H1 (cell line): Measurements from ENCODE around the gene PTGIS. TPM values are rescaled to one million over a fixed set of nuclear protein-coding genes. Genes with fewer than 3 reads are reported as not detected.
A peak's percentile ranks its signal among the peaks of the same experiment; 100 is the strongest.

Experiments
- CTCF ChIA-PET: fragments of 300-600 bp; sonication (Branson Sonifier 250); formaldehyde crosslinking; loops from one replicate; lab custom pipeline; 2021; ENCODE audit not compliant: partially characterized antibody; lab: Charles Lee
- POLR2A ChIA-PET: fragments of 300-600 bp; sonication (Branson Sonifier 250); formaldehyde crosslinking; loops from one replicate; lab custom pipeline; 2021; ENCODE audit warnings: inconsistent platforms; ENCODE audit not compliant: partially characterized antibody; lab: Charles Lee
- DNase-seq, 2 experiments: peaks; one replicate each; pipeline versions ENCODE4 v3.0.0 to v3.0.0-alpha.2; 2010 to 2022; ENCODE audit warnings: low spot score in 2 of 2, low read depth in 1 of 2, mixed read lengths in 1 of 2
- FAIRE-seq: peaks from 2 replicates; lab custom pipeline; 2011; peaks lifted over from hg19 to GRCh38; lab: Jason Lieb, UNC
- H2AFZ ChIP-seq: 2 replicates; pipeline ENCODE4 v1.8.1; 2012; ENCODE audit warnings: low read length, inconsistent platforms
- H2AK5ac ChIP-seq: 2 replicates; pipeline ENCODE4 v1.6.1; 2013; ENCODE audit warnings: low read depth, low read length
- H2BK120ac ChIP-seq: replicated peaks from 2 replicates; pipeline ENCODE3; 2013; ENCODE audit warnings: low read depth, low read length, inconsistent platforms
- H2BK12ac ChIP-seq: 2 replicates; pipeline ENCODE4 v1.6.1; 2013; ENCODE audit warnings: low read depth, low read length
- H2BK15ac ChIP-seq: 2 replicates; pipeline ENCODE4 v1.6.1; 2013; ENCODE audit warnings: low read length
- H2BK20ac ChIP-seq: 2 replicates; pipeline ENCODE4 v1.6.1; 2013; ENCODE audit warnings: low read length
- H2BK5ac ChIP-seq: 2 replicates; pipeline ENCODE4 v1.6.1; 2013; ENCODE audit warnings: low read depth, low read length
- H3K14ac ChIP-seq: 2 replicates; pipeline ENCODE4 v1.6.1; 2013; ENCODE audit warnings: inconsistent platforms; ENCODE audit not compliant: insufficient read length
- H3K18ac ChIP-seq: 2 replicates; pipeline ENCODE4 v1.6.1; 2013; ENCODE audit warnings: low read length; ENCODE audit errors: extremely low read depth
- H3K23ac ChIP-seq: 2 replicates; pipeline ENCODE4 v1.6.1; 2013; ENCODE audit warnings: inconsistent platforms; ENCODE audit not compliant: insufficient read length
- H3K23me2 ChIP-seq: 2 replicates; pipeline ENCODE4 v1.6.1; 2013; ENCODE audit warnings: low read depth, low read length
- H3K27ac ChIP-seq: 2 replicates; pipeline ENCODE4 v1.6.1; 2011; ENCODE audit warnings: low read depth, low read length, inconsistent platforms
- H3K27me3 ChIP-seq, 4 experiments: replicated peaks in 1 of 4; 1 replicate in 1 of 4; 2 replicates in 3 of 4; pipeline versions ENCODE4 v1.6.1 to v1.8.1; 2011 to 2013; ENCODE audit warnings: low read length in 3 of 4, mild to moderate bottlenecking in 3 of 4, inconsistent platforms in 2 of 4, mixed read lengths in 2 of 4, moderate library complexity in 1 of 4; ENCODE audit not compliant: control insufficient read depth in 3 of 4, insufficient read depth in 3 of 4; ENCODE audit errors: extremely low read depth in 1 of 4
- H3K36me3 ChIP-seq, 4 experiments: 2 replicates each; pipeline versions ENCODE4 v1.6.1 to v1.8.1; 2011 to 2013; ENCODE audit warnings: mild to moderate bottlenecking in 4 of 4, low read length in 3 of 4, moderate library complexity in 2 of 4, control low read depth in 1 of 4, inconsistent platforms in 1 of 4; ENCODE audit not compliant: insufficient read depth in 4 of 4, control insufficient read depth in 2 of 4
- H3K4ac ChIP-seq: replicated peaks from 2 replicates; pipeline ENCODE3; 2013; ENCODE audit warnings: low read length, low read depth, mixed read lengths, inconsistent platforms; ENCODE audit not compliant: insufficient read length
- H3K4me1 ChIP-seq, 4 experiments: replicated peaks in 1 of 4; 1 replicate in 1 of 4; 2 replicates in 3 of 4; pipeline versions ENCODE4 v1.6.1 to v1.8.1; 2011 to 2013; ENCODE audit warnings: low read length in 3 of 4, inconsistent platforms in 2 of 4, mixed read lengths in 1 of 4; ENCODE audit not compliant: insufficient read depth in 4 of 4, control insufficient read depth in 3 of 4
- H3K4me2 ChIP-seq, 2 experiments: 2 replicates each; pipeline versions ENCODE4 v1.6.1 to v1.8.1; 2011 to 2013; ENCODE audit warnings: low read depth in 2 of 2, low read length in 2 of 2, control low read depth in 1 of 2, inconsistent platforms in 1 of 2, mild to moderate bottlenecking in 1 of 2; ENCODE audit not compliant: insufficient read depth in 1 of 2
- H3K4me3 ChIP-seq, 4 experiments: fragments of 200-600, 300-600 bp in 1 of 4; sonication (generic), shearing (Covaris generic), sonication (Bioruptor Twin) in 1 of 4; 2 replicates each; pipeline versions ENCODE4 v1.5.1 to v1.8.1; 2011 to 2016; ENCODE audit warnings: low read length in 4 of 4, low read depth in 3 of 4, control low read depth in 2 of 4, inconsistent platforms in 2 of 4, mild to moderate bottlenecking in 2 of 4, mixed read lengths in 1 of 4, moderate library complexity in 1 of 4; ENCODE audit not compliant: insufficient read depth in 2 of 4; ENCODE audit errors: extremely low read depth in 1 of 4
- H3K56ac ChIP-seq: replicated peaks from 2 replicates; pipeline ENCODE3; 2013; ENCODE audit warnings: low read depth, mild to moderate bottlenecking, mixed read lengths, low read length, inconsistent platforms; ENCODE audit not compliant: insufficient read length
- H3K79me1 ChIP-seq: 2 replicates; pipeline ENCODE4 v1.6.1; 2013; ENCODE audit warnings: low read depth, low read length, control low read depth
- H3K79me2 ChIP-seq, 2 experiments: 2 replicates each; pipeline versions ENCODE4 v1.6.1 to v1.8.1; 2012 to 2013; ENCODE audit warnings: low read length in 2 of 2, mild to moderate bottlenecking in 2 of 2, inconsistent platforms in 1 of 2; ENCODE audit not compliant: insufficient read depth in 2 of 2, control insufficient read depth in 1 of 2
- H3K9ac ChIP-seq, 4 experiments: replicated peaks in 1 of 4; 1 replicate in 1 of 4; 2 replicates in 3 of 4; pipeline versions ENCODE4 v1.6.1 to v1.8.1; 2011 to 2013; ENCODE audit warnings: low read depth in 3 of 4, low read length in 3 of 4, control low read depth in 2 of 4, mild to moderate bottlenecking in 2 of 4, moderate library complexity in 2 of 4, inconsistent platforms in 1 of 4; ENCODE audit errors: extremely low read depth in 1 of 4
- H3K9me3 ChIP-seq, 2 experiments: 2 replicates each; pipeline versions ENCODE4 v1.6.1 to v1.8.1; 2012 to 2013; ENCODE audit warnings: mild to moderate bottlenecking in 2 of 2, moderate library complexity in 2 of 2, control low read depth in 1 of 2, inconsistent platforms in 1 of 2, low read depth in 1 of 2, low read length in 1 of 2, mixed read lengths in 1 of 2; ENCODE audit not compliant: insufficient read depth in 2 of 2
- H4K20me1 ChIP-seq, 2 experiments: replicated peaks in 1 of 2; 2 replicates each; pipeline versions ENCODE3 to v1.8.1; 2011 to 2013; ENCODE audit warnings: inconsistent platforms in 2 of 2, low read length in 2 of 2, mild to moderate bottlenecking in 1 of 2; ENCODE audit not compliant: insufficient read depth in 2 of 2, control insufficient read depth in 1 of 2
- H4K5ac ChIP-seq: 2 replicates; pipeline ENCODE4 v1.6.1; 2013; ENCODE audit warnings: low read length, low read depth, mixed read lengths, inconsistent platforms; ENCODE audit not compliant: insufficient read length
- H4K8ac ChIP-seq: 2 replicates; pipeline ENCODE4 v1.8.0; 2013; ENCODE audit warnings: mild to moderate bottlenecking, moderate library complexity, low read length, inconsistent platforms; ENCODE audit not compliant: insufficient read depth; ENCODE audit errors: extremely low read depth
- H4K91ac ChIP-seq: replicated peaks from 2 replicates; pipeline ENCODE3; 2013; ENCODE audit warnings: low read length, mixed read lengths, inconsistent platforms; ENCODE audit not compliant: insufficient read length
- BCL11A ChIP-seq, 2 experiments: IDR thresholded peaks; one replicate each; pipeline ENCODE4 v1.6.1; 2011; ENCODE audit warnings: low read depth in 2 of 2, low read length in 2 of 2, mild to moderate bottlenecking in 2 of 2
- CREB1 ChIP-seq: IDR thresholded peaks from 2 replicates; pipeline ENCODE4 v1.6.1; 2012; ENCODE audit warnings: inconsistent platforms
- CTCF ChIP-seq, 3 experiments: IDR thresholded peaks; 1 replicate in 2 of 3; 2 replicates in 1 of 3; pipeline versions ENCODE4 v1.5.1 to v1.6.1; 2011; ENCODE audit warnings: low read length in 3 of 3, mild to moderate bottlenecking in 3 of 3, inconsistent platforms in 2 of 3, low read depth in 1 of 3, moderate library complexity in 1 of 3; ENCODE audit not compliant: insufficient read depth in 1 of 3; ENCODE audit errors: control extremely low read depth in 1 of 3
- PHF8 ChIP-seq: fragments of 200-600 bp; sonication (generic); conservative IDR thresholded peaks from 2 replicates; pipeline ENCODE4 v1.7.1; 2012; ENCODE audit warnings: low read depth, mild to moderate bottlenecking, inconsistent platforms, low read length, moderate library complexity
- SIRT6 ChIP-seq: IDR thresholded peaks from one replicate; pipeline ENCODE4 v1.7.1; 2012; ENCODE audit warnings: low read length, inconsistent platforms
- whole genome bisulfite sequencing, 2 experiments: shearing (Covaris generic) in 1 of 2; methylation state at CpG; one replicate each; pipeline versions ENCODE4 v1.1.6 to v1.1.7; 2013 to 2015; ENCODE audit warnings: low lambda C conversion rate in 2 of 2, mixed read lengths in 2 of 2, inconsistent platforms in 1 of 2, low coverage in 1 of 2, missing lambda C conversion rate in 1 of 2; ENCODE audit not compliant: insufficient replicate concordance in 2 of 2, insufficient coverage in 1 of 2, insufficient read length in 1 of 2; ENCODE audit errors: extremely low coverage in 1 of 2, missing lambda C conversion rate in 1 of 2; 5-methylcytosine and 5-hydroxymethylcytosine counted together
- polyA plus RNA-seq, 7 experiments: library from polyadenylated mRNA; depleted of rRNA in 3 of 7; stranded (reverse) in 5 of 7; unstranded in 2 of 7; fragments of >200 nt in 5 of 7; fragments of 200-250 nt in 2 of 7; gene quantifications; 1 replicate in 5 of 7; 2 replicates in 1 of 7; 4 replicates in 1 of 7; pipeline versions ENCODE4 v1.2.1 to v1.2.3, GENCODE V29; 2011 to 2013; ENCODE audit warnings: missing spikeins in 2 of 7, mixed read lengths in 2 of 7
- total RNA-seq: library from RNA; stranded (reverse); fragmentation: NEBNext Ultra II Directional; extraction: Animal tissue kit (Norgen Biotek cat#: 25700); gene quantifications from 2 replicates; pipeline ENCODE4 v1.2.1, GENCODE V29; 2021

PTGIS gene
- total and polyA plus RNA-seq, 2 of the 8 experiments (the other 6 are each of a cell fraction or from before 2014, with no cell fraction given), result 29.9 to 35.5 TPM

- Histone ChIP-seq H4K91ac (no peak overlapping the region), H3K4me2 (no peak overlapping the region), H2BK12ac (no peak overlapping the region), H3K79me2 (no peaks in the 10 kb centered on the region), H2BK15ac (no peak overlapping the region), H2BK5ac (no peak overlapping the region), H3K4me1 (no peaks in the 10 kb centered on the region), H3K79me1 (no peaks in the 10 kb centered on the region), H4K5ac (no peak overlapping the region), H3K18ac (no peak overlapping the region), H3K14ac (no peak overlapping the region), H4K20me1 (no peaks in the 10 kb centered on the region), H2BK120ac (no peak overlapping the region), H2BK20ac (no peak overlapping the region), H3K23me2 (no peaks in the 10 kb centered on the region), H3K9ac (peak overlapping the region in 1 of 4 experiments; percentile 43; a peak in 1 of 7 replicates), H3K4me3 (no peak overlapping the region), H3K36me3 (peaks cover 0 to 11% (median 6%) of the 10 kb centered on the region in 4 experiments; a peak in 3 of 8 replicates), H3K9me3 (0 out of 4 replicates have a peak, but pooled peaks cover 0 to 3% of the 10 kb centered on the region in 2 experiments), H3K23ac (no peak overlapping the region), H3K4ac (no peak overlapping the region), H3K56ac (no peak overlapping the region), H4K8ac (no peak overlapping the region), H2AFZ (no peak overlapping the region), H3K27ac (no peak overlapping the region), H2AK5ac (no peak overlapping the region), H3K27me3 (no peaks in the 10 kb centered on the region)
- CTCF ChIA-PET, result interaction anchor here (1.6 kb wide), 1 partner anchor 79 kb away, joined by 4 read pairs; no protein-coding TSS in a partner anchor
- no peak for FAIRE-seq
- WGBS, 2 experiments, result 86% methylated on average over 5 of the region's 5 CpGs; no CpG with 5 or more reads in 1 of the 2 experiments
- POLR2A ChIA-PET, result no interaction called here
- DNase-seq, result no peak
- no peak for TF ChIP-seq CTCF (IDR thresholded peaks at IDR 0.05; ENCODE audit: control extremely low read depth in 1 of 3, insufficient read depth in 1 of 3, low read depth in 1 of 3, low read length in 3 of 3)
- TF ChIP-seq CREB1, result no peak
- TF ChIP-seq BCL11A (IDR thresholded peaks at IDR 0.05; ENCODE audit: low read depth in 2 of 2, low read length in 2 of 2), result no peak
- no peak for TF ChIP-seq SIRT6
- TF ChIP-seq PHF8, result no peak
Measured at GRCh38 chr20:49529470-49529869, 38.5 kb downstream of the PTGIS start.
